Keratinocyte (primary cell): Measurements from ENCODE around the gene CLIP2. TPM values are rescaled to one million over a fixed set of nuclear protein-coding genes. Genes with fewer than 3 reads are reported as not detected.

Experiments used
- DNase-seq: peaks from one replicate; pipeline ENCODE4 v3.0.0-alpha.2; 2011; ENCODE audit warnings: low read depth, missing footprints, low spot score
- FAIRE-seq: peaks from 2 replicates; lab custom pipeline; 2011; peaks lifted over from hg19 to GRCh38; lab: Jason Lieb, UNC
- H2AFZ ChIP-seq: 2 replicates; pipeline ENCODE4 v1.6.0; 2012; ENCODE audit warnings: low read length, control low read depth, inconsistent platforms; ENCODE audit not compliant: control insufficient read depth
- H3K27ac ChIP-seq: 2 replicates; pipeline ENCODE4 v1.5.1; 2011; ENCODE audit warnings: low read length; ENCODE audit not compliant: control insufficient read depth, insufficient read depth
- H3K27me3 ChIP-seq: 3 replicates; pipeline ENCODE4 v1.6.0; 2011; ENCODE audit warnings: low read length; ENCODE audit not compliant: control insufficient read depth, insufficient read depth; ENCODE audit errors: extremely low read depth
- H3K36me3 ChIP-seq, 2 experiments: 2 replicates in 1 of 2; 3 replicates in 1 of 2; pipeline ENCODE4 v1.5.1; 2011; ENCODE audit warnings: low read length in 2 of 2, mild to moderate bottlenecking in 1 of 2; ENCODE audit not compliant: control insufficient read depth in 2 of 2, insufficient read depth in 2 of 2; ENCODE audit errors: extremely low read depth in 1 of 2
- H3K4me1 ChIP-seq: 3 replicates; pipeline ENCODE4 v1.5.1; 2011; ENCODE audit warnings: low read length; ENCODE audit not compliant: control insufficient read depth, insufficient read depth; ENCODE audit errors: extremely low read depth
- H3K4me2 ChIP-seq: 3 replicates; pipeline ENCODE4 v1.6.0; 2011; ENCODE audit warnings: low read depth, low read length; ENCODE audit not compliant: control insufficient read depth, insufficient read depth; ENCODE audit errors: extremely low read depth
- H3K4me3 ChIP-seq, 3 experiments: fragments of 200-600 bp in 1 of 3; sonication (generic) in 1 of 3; 2 replicates in 2 of 3; 3 replicates in 1 of 3; pipeline ENCODE4 v1.5.1; 2011 to 2016; ENCODE audit warnings: low read length in 3 of 3, mild to moderate bottlenecking in 3 of 3, control low read depth in 2 of 3, inconsistent platforms in 1 of 3, low read depth in 1 of 3, mixed read lengths in 1 of 3, mixed run types in 1 of 3, moderate library complexity in 1 of 3; ENCODE audit not compliant: control insufficient read depth in 2 of 3, insufficient read depth in 2 of 3; ENCODE audit errors: extremely low read depth in 1 of 3
- H3K79me2 ChIP-seq: 2 replicates; pipeline ENCODE4 v1.6.0; 2012; ENCODE audit warnings: low read length; ENCODE audit not compliant: control insufficient read depth, insufficient read depth
- H3K9ac ChIP-seq: 3 replicates; pipeline ENCODE4 v1.6.0; 2011; ENCODE audit warnings: low read length; ENCODE audit not compliant: control insufficient read depth, insufficient read depth; ENCODE audit errors: extremely low read depth
- H3K9me1 ChIP-seq: 3 replicates; pipeline ENCODE4 v1.6.0; 2011; ENCODE audit warnings: low read length; ENCODE audit not compliant: control insufficient read depth, insufficient read depth; ENCODE audit errors: extremely low read depth
- H3K9me3 ChIP-seq: 2 replicates; pipeline ENCODE4 v1.5.1; 2012; ENCODE audit warnings: low read depth, low read length; ENCODE audit not compliant: control insufficient read depth
- H4K20me1 ChIP-seq: 3 replicates; pipeline ENCODE4 v1.6.0; 2011; ENCODE audit warnings: low read length; ENCODE audit not compliant: control insufficient read depth, insufficient read depth; ENCODE audit errors: extremely low read depth
- EZH2 ChIP-seq: IDR thresholded peaks from one replicate; pipeline ENCODE4 v1.6.1; 2012; ENCODE audit warnings: inconsistent platforms, mild to moderate bottlenecking, low read length, moderate library complexity
- dilution Hi-C: fragments of 300-500 bp; cut with MboI; formaldehyde crosslinking; loops from one replicate; pipeline ENCODE4 v1.7.0; 2020; ENCODE audit warnings: low sequenced_read_pairs; ENCODE audit not compliant: extremely low pct_ligation_motif_present
- polyA plus RNA-seq, 5 experiments: library from polyadenylated mRNA; depleted of rRNA in 3 of 5; stranded (reverse) in 3 of 5; stranded (forward) in 1 of 5; unstranded in 1 of 5; fragments of >200 nt; gene quantifications; 1 replicate in 1 of 5; 2 replicates in 3 of 5; 3 replicates in 1 of 5; pipeline versions ENCODE4 v1.2.1 to v1.2.3, GENCODE V29; 2011 to 2012; ENCODE audit warnings: missing spikeins in 2 of 5, low read depth in 1 of 5, low replicate concordance in 1 of 5
- TF ChIP-seq, protein P1 (sequence below), 3 experiments: IDR thresholded peaks in 1 of 3; conservative IDR thresholded peaks in 1 of 3; optimal IDR thresholded peaks in 1 of 3; 2 replicates in 2 of 3; 3 replicates in 1 of 3; pipeline versions ENCODE3 to v1.5.1; 2011; ENCODE audit warnings: low read length in 3 of 3, mild to moderate bottlenecking in 3 of 3, moderate library complexity in 2 of 3, control low read depth in 1 of 3, inconsistent platforms in 1 of 3; ENCODE audit not compliant: insufficient read depth in 2 of 3; ENCODE audit errors: extremely low read depth in 1 of 3

Gene CLIP2
- polyA plus RNA-seq, 1 donor (not counting 4 experiments of a cell fraction or from before 2014, with no cell fraction given) = 2.6 TPM

DNA sequence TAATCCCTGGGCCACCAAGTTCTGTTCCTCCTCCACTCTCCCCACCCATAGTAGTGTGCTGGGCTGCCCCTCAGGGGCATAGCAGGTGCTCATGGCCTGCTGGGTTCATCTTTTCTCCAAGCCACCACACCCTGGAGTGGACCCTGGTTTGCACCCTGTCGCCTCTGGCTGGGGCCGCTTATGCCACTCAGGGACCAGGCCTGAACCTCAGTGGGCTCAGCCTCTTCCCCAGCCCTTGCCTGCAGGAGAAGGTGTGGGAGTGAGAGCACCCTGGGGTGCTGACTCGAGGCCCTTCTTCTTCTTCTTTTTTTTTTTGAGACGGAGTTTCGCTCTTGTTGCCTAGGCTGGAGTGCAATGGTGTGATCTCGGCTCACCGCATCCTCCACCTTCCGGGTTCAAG lies 10.2 kb downstream of the CLIP2 start:
- peaks cover 16% of the 10 kb centered on the region for H3K79me2 ChIP-seq
- H3K4me1 ChIP-seq = no peaks in the 10 kb centered on the region

DNA sequence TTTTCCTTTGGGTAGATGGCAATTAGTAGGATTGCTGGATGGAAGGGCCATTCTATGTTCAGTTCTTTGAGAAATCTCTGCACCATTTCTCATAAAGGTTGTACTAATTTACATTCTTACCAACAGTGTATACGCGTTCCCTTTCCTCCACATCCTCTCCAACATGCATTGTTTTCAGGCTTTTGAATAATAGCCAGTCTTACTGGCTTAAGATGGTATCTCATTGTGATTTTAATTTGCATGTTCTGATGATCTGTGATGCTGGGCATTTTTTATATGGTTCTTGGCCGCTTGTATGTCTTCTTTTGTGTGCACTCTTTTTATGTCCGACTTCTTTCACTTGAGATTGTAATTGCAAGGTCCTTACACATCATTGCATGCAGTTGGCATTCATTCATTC lies 11.7 kb downstream of the CLIP2 start:
- Histone ChIP-seq H3K4me3 (no peak overlapping the region), H3K27me3 (no peaks in the 10 kb centered on the region), H3K4me2 (no peak overlapping the region), H3K9me3 (no peaks in the 10 kb centered on the region), H3K27ac (no peak overlapping the region), H3K36me3 (no peaks in the 10 kb centered on the region), H3K9me1 (no peaks in the 10 kb centered on the region), H2AFZ (no peak overlapping the region), H3K4me1 (no peaks in the 10 kb centered on the region), H3K79me2 (peaks cover 11% of the 10 kb centered on the region), H4K20me1 (no peaks in the 10 kb centered on the region), H3K9ac (no peak overlapping the region)
- dilution Hi-C loops = no loop called here
- FAIRE-seq (no peak), DNase-seq (no peak)
- TF ChIP-seq, protein P1, sequence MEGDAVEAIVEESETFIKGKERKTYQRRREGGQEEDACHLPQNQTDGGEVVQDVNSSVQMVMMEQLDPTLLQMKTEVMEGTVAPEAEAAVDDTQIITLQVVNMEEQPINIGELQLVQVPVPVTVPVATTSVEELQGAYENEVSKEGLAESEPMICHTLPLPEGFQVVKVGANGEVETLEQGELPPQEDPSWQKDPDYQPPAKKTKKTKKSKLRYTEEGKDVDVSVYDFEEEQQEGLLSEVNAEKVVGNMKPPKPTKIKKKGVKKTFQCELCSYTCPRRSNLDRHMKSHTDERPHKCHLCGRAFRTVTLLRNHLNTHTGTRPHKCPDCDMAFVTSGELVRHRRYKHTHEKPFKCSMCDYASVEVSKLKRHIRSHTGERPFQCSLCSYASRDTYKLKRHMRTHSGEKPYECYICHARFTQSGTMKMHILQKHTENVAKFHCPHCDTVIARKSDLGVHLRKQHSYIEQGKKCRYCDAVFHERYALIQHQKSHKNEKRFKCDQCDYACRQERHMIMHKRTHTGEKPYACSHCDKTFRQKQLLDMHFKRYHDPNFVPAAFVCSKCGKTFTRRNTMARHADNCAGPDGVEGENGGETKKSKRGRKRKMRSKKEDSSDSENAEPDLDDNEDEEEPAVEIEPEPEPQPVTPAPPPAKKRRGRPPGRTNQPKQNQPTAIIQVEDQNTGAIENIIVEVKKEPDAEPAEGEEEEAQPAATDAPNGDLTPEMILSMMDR (optimal IDR thresholded peaks at IDR 0.05 in 1 of 3, IDR thresholded peaks at IDR 0.05 in 1 of 3, conservative IDR thresholded peaks at IDR 0.05 in 1 of 3; ENCODE audit: extremely low read depth in 1 of 3, insufficient read depth in 2 of 3, low read length in 3 of 3) = no peak
- TF ChIP-seq EZH2 = no peak

More for the DNA sequence above, 10.2 kb downstream of the CLIP2 start:
- dilution Hi-C loops = no loop called here
- no peak overlapping the region for H3K4me3 ChIP-seq
- H3K27ac ChIP-seq = no peak overlapping the region
- TF ChIP-seq, protein P1 (optimal IDR thresholded peaks at IDR 0.05 in 1 of 3, IDR thresholded peaks at IDR 0.05 in 1 of 3, conservative IDR thresholded peaks at IDR 0.05 in 1 of 3; ENCODE audit: extremely low read depth in 1 of 3, insufficient read depth in 2 of 3, low read length in 3 of 3) = no peak
- no peak for TF ChIP-seq EZH2
- no peak overlapping the region for H2AFZ ChIP-seq
- FAIRE-seq = no peak
- H4K20me1 ChIP-seq = no peaks in the 10 kb centered on the region
- H3K9ac ChIP-seq = no peak overlapping the region
- no peaks in the 10 kb centered on the region for H3K9me1 ChIP-seq
- H3K36me3 ChIP-seq = no peaks in the 10 kb centered on the region
- no peaks in the 10 kb centered on the region for H3K27me3 ChIP-seq
- H3K9me3 ChIP-seq = no peaks in the 10 kb centered on the region
- H3K4me2 ChIP-seq = no peak overlapping the region
- no peak for DNase-seq
